Ectodermal cell (in vitro differentiated cells): ENCODE results near the gene CD63.

Experiments used
- H3K27ac ChIP-seq: 2 replicates; pipeline ENCODE4 v1.7.0; 2013; ENCODE audit warnings: mild to moderate bottlenecking, low read depth, low read length; ENCODE audit not compliant: insufficient read depth, poor library complexity, severe bottlenecking
- H3K27me3 ChIP-seq: 2 replicates; pipeline ENCODE4 v1.7.0; 2013; ENCODE audit warnings: mild to moderate bottlenecking, low read length; ENCODE audit not compliant: insufficient read depth, control insufficient read depth, poor library complexity, severe bottlenecking
- H3K36me3 ChIP-seq: one replicate; pipeline ENCODE4 v1.7.0; 2013; ENCODE audit warnings: low read length; ENCODE audit not compliant: control insufficient read depth, insufficient read depth
- H3K4me1 ChIP-seq: one replicate; pipeline ENCODE4 v1.7.0; 2013; ENCODE audit warnings: low read length; ENCODE audit not compliant: control insufficient read depth, insufficient read depth
- H3K4me3 ChIP-seq: 2 replicates; pipeline ENCODE4 v1.7.0; 2013; ENCODE audit warnings: low read depth, low read length, control low read depth; ENCODE audit not compliant: insufficient read depth
- H3K9me3 ChIP-seq: 2 replicates; pipeline ENCODE4 v1.7.0; 2013; ENCODE audit warnings: mild to moderate bottlenecking, low read length, moderate library complexity; ENCODE audit not compliant: control insufficient read depth
- WGBS, 2 experiments: methylation state at CpG; one replicate each; pipeline ENCODE4 v1.1.7; 2013; ENCODE audit warnings: missing lambda C conversion rate in 2 of 2; 5-methylcytosine and 5-hydroxymethylcytosine counted together

The CD63 gene

GRCh38 chr12:55748230-55748993 lies 19.6 kb upstream of the CD63 start:
- H3K27me3 ChIP-seq = no peaks in the 10 kb centered on the region
- H3K27ac ChIP-seq = no peak overlapping the region
- H3K4me1 ChIP-seq = peaks cover 28% of the 10 kb centered on the region
- 95% methylated on average over 18 of the region's 18 CpGs for WGBS, 2 experiments
- H3K9me3 ChIP-seq = no peaks in the 10 kb centered on the region
- peaks cover 54% of the 10 kb centered on the region for H3K36me3 ChIP-seq
- no peak overlapping the region for H3K4me3 ChIP-seq

DNA sequence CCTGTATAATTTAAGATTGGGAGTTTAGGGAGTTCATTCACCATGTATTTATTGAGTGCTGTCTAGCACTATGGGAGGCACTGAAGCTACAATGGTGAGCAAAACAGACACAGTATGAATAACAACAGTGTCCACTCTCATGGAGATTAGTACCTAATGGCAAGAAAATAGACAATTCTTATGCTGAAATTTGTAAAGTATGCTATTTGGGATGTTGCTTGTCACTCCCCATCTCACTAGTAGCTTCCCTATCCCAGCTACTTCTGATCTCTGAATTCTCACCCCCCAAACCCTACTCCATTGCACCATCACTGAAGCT lies 18.1 kb upstream of the CD63 start:
- peak overlapping the region; percentile 31 for H3K4me3 ChIP-seq
- H3K27me3 ChIP-seq = no peaks in the 10 kb centered on the region
- H3K4me1 ChIP-seq = peaks cover 32% of the 10 kb centered on the region
- H3K27ac ChIP-seq = no peak overlapping the region
- H3K9me3 ChIP-seq = no peaks in the 10 kb centered on the region
- peaks cover 39% of the 10 kb centered on the region for H3K36me3 ChIP-seq

DNA sequence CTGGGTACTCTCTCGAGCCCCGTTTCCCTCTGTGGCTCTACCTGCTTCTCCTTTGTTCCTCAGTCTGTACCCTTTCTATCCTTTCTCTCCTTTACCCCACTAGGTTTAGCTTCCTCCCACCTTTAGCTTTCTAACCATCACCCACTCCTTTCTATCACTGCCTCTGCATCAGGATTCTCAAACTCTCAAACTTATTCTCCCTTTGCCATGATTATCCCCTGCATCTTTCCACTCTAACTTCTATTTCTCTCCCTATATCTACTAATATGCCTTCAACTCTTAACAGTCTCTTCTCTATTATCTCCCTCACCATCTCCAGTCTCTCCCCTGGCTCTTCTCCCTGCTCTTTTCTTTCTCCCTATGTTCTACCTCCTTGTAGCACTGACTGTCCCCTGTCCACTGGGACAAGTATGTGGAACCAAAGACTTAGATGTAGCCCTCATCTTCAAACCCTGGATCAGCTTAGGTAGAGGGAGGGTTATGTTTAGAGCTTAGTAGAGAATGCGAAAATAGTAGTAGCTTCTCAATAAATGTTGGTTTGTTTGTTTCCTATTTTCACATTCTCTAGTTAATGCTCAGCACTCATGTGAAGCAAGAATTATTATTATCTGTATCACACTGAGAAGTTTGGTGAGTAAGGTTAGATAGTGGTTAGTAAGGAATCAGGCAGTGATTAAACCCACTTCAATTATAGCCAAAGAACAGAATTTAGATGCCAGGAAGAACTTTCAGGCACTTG lies 17.5 kb upstream of the CD63 start:
- peak overlapping the region; percentile 82 for H3K27ac ChIP-seq
- peaks cover 34% of the 10 kb centered on the region for H3K36me3 ChIP-seq
- H3K9me3 ChIP-seq = no peaks in the 10 kb centered on the region
- peak overlapping the region; percentile 31 for H3K4me3 ChIP-seq
- 19 to 30% methylated on average over 3 of the region's 3 CpGs for WGBS, 2 experiments
- peaks cover 35% of the 10 kb centered on the region for H3K4me1 ChIP-seq
- H3K27me3 ChIP-seq = no peaks in the 10 kb centered on the region

GRCh38 chr12:55745361-55746173 lies 16.8 kb upstream of the CD63 start:
- Histone ChIP-seq H3K27me3 (no peaks in the 10 kb centered on the region), H3K4me3 (peak overlapping the region; percentile 96), H3K27ac (peak overlapping the region; percentile 82), H3K36me3 (peaks cover 26% of the 10 kb centered on the region), H3K9me3 (no peaks in the 10 kb centered on the region), H3K4me1 (peaks cover 35% of the 10 kb centered on the region)
- WGBS, 2 experiments = 0% methylated on average over 11 to 12 of the region's 13 CpGs

DNA sequence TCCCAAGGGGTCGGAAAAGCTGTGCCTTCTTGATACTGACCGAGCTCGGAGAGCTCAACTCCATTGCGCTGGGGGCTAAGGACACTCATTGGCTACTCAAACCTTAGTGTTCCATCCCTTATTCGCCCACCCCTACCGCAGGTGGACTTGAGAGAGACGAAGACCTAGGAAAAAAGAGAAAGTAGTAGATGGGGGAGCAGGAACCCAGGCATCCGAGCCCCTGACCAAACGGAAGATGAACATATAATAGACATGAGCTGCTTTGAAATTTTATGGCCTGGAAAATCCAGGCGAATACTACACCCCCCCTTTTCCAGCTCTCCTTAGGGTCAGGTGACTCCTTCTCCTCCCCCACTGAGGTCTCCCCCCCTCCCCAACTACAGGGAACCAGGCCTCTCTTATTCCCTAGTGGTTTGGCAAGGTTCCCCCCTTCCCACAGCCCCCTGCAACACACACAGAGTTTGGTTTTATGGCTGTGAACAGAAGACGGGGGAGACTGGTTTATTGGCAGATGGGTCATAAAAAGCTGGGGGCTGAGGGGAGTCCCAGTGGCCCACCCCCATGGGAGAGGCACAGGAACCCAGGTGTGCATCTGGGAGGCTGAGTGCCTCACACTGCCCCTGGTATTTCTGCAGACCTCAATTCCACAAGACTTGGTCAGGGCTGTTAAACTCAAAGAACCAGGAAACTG lies 15.7 kb upstream of the CD63 start:
- Histone ChIP-seq H3K36me3 (peaks cover 17% of the 10 kb centered on the region), H3K27me3 (no peaks in the 10 kb centered on the region), H3K27ac (peak overlapping the region; percentile 82), H3K9me3 (no peaks in the 10 kb centered on the region), H3K4me3 (peak overlapping the region; percentile 96), H3K4me1 (peaks cover 35% of the 10 kb centered on the region)
- WGBS, 2 experiments = 0% methylated on average over 10 to 11 of the region's 11 CpGs

DNA sequence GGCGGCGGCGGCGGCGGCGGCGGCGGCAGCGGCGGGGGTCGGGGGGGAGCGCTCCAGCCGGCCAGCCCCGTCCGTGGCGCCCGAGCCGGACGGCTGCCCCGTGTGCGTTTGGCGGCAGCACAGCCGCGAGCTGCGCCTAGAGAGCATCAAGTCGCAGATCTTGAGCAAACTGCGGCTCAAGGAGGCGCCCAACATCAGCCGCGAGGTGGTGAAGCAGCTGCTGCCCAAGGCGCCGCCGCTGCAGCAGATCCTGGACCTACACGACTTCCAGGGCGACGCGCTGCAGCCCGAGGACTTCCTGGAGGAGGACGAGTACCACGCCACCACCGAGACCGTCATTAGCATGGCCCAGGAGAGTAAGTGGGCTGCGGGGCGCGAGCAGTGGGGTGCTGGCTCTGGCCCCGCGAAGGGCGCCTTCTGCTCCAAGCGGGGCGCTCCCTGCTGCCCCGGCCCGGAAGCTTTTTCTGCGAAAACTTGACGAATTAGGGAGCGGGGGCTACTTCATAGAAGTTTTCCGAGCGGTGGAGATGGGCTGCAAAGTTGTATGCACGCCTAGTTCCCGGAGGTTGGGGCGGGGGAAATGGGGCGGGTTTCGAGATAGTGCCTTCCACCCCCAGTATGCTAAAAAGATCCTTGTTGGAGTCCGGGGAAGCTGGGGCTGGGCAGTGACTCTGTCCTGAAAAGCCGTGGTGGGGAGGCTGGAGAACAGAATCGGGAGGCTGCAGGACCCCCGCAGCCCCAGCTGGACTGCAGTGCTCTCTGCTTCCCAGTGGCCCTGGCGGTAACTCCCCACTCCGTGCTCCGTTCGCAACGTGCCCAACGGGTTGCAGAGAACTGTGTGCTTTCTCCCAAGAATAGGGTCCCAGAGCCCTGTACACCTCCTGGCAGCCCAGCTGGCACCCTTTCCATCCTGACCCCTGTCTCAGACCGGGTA lies 14.9 kb upstream of the CD63 start:
- Histone ChIP-seq H3K27me3 (no peaks in the 10 kb centered on the region), H3K4me1 (peaks cover 35% of the 10 kb centered on the region), H3K27ac (peak overlapping the region; percentile 40), H3K36me3 (peaks cover 9% of the 10 kb centered on the region), H3K9me3 (no peaks in the 10 kb centered on the region), H3K4me3 (peak overlapping the region; percentile 96)
- WGBS, 2 experiments = 0% methylated on average over 73 of the region's 73 CpGs

- Histone ChIP-seq H3K4me3 (peak within 1 kb of the TSS; percentile 96), H3K27ac (peak within 1 kb of the TSS; percentile 68), H3K4me1 (peaks cover 27% of the 10 kb centered on the region), H3K9me3 (no peaks in the 10 kb centered on the region), H3K27me3 (no peaks in the 10 kb centered on the region), H3K36me3 (peaks cover 2% of the 10 kb centered on the region)
- WGBS, 2 experiments = 0% methylated on average over 27 to 32 of the region's 53 CpGs
These were observed 14.1 kb upstream of the CD63 start, which contains the start of gene GDF11 for GRCh38 chr12:55742719-55743405. TSS of gene GDF11 (plus strand) at chr12:55743122. CDS start at chr12:55743317, 195 bp downstream.

GRCh38 chr12:55741931-55742680 lies 13.3 kb upstream of the CD63 start:
- H3K4me3 ChIP-seq = peak overlapping the region; percentile 32
- no peaks in the 10 kb centered on the region for H3K9me3 ChIP-seq
- H3K36me3 ChIP-seq = no peaks in the 10 kb centered on the region
- H3K27ac ChIP-seq = peak overlapping the region; percentile 68
- no peaks in the 10 kb centered on the region for H3K27me3 ChIP-seq
- peaks cover 26% of the 10 kb centered on the region for H3K4me1 ChIP-seq
- WGBS, 2 experiments = 26 to 41% methylated on average over 3 of the region's 3 CpGs
